K562 (cell line): ENCODE data around the gene DOCK4. TPM values are rescaled to one million over a fixed set of nuclear protein-coding genes. Genes with fewer than 3 reads are reported as not detected.

Experiments used
- BACH1 ChIP-seq: fragments of 200-800 bp; sonication (Bioruptor generic); IDR thresholded peaks from 2 replicates; pipeline ENCODE4 v1.6.1; 2016; ENCODE audit warnings: missing genetic modification characterization, missing compliant biosample characterization
- CBX3 ChIP-seq, 2 experiments: IDR thresholded peaks; 1 replicate in 1 of 2; 2 replicates in 1 of 2; pipeline ENCODE4 v1.6.1; 2012; ENCODE audit warnings: inconsistent platforms in 2 of 2, low read length in 2 of 2, borderline replicate concordance in 1 of 2, control low read depth in 1 of 2
- CC2D1A ChIP-seq: fragments of 450-650 bp; IDR thresholded peaks from 2 replicates; pipeline ENCODE4 v1.6.1; 2017; ENCODE audit warnings: mild to moderate bottlenecking
- CEBPB ChIP-seq: fragments of 450-650 bp; IDR thresholded peaks from 2 replicates; pipeline ENCODE4 v1.6.1; 2016; ENCODE audit warnings: missing genetic modification characterization, missing compliant biosample characterization
- E2F3 ChIP-seq: fragments of 250-450 bp; sonication (Bioruptor Pico); IDR thresholded peaks from 2 replicates; pipeline ENCODE4 v1.4.0; 2020; ENCODE audit warnings: mild to moderate bottlenecking
- ETV5 ChIP-seq: sonication (generic); formaldehyde crosslinking; IDR thresholded peaks from 2 replicates; pipeline ENCODE4 v1.4.0; 2020; ENCODE audit warnings: low read depth, mild to moderate bottlenecking, missing genetic modification reagents
- FOXK2 ChIP-seq, 2 experiments: fragments of 450-650 bp; IDR thresholded peaks in 1 of 2; conservative IDR thresholded peaks in 1 of 2; 2 replicates each; pipeline ENCODE4 v1.6.1; 2016; ENCODE audit warnings: low read depth in 2 of 2, mild to moderate bottlenecking in 1 of 2
- HSF4 ChIP-seq: fragments of 250-450 bp; sonication (Bioruptor Pico); IDR thresholded peaks from 2 replicates; pipeline ENCODE4 v2.1.2; 2022; ENCODE audit warnings: mild to moderate bottlenecking, moderate library complexity, borderline replicate concordance
- JUND ChIP-seq, 2 experiments: IDR thresholded peaks; 2 replicates in 1 of 2; 3 replicates in 1 of 2; pipeline ENCODE4 v1.6.1; 2011; ENCODE audit warnings: borderline replicate concordance in 2 of 2, low read depth in 2 of 2, low read length in 2 of 2, improper control_type of control experiment in 1 of 2, missing biosample characterization in 1 of 2, missing genetic modification characterization in 1 of 2, missing genetic modification reagents in 1 of 2
- KDM1A ChIP-seq, 2 experiments: fragments of 450-650 bp; IDR thresholded peaks; 2 replicates each; pipeline ENCODE4 v1.6.1; 2016; ENCODE audit warnings: mild to moderate bottlenecking in 2 of 2
- MCM7 ChIP-seq, 2 experiments: fragments of 450-650 bp; IDR thresholded peaks; 2 replicates each; pipeline ENCODE4 v1.6.1; 2016 to 2018
- NCOA1 ChIP-seq: fragments of 450-650 bp; IDR thresholded peaks from 2 replicates; pipeline ENCODE4 v1.6.1; 2016; ENCODE audit warnings: low read depth
- NCOA2 ChIP-seq, 2 experiments: fragments of 450-650 bp; IDR thresholded peaks; 2 replicates each; pipeline ENCODE4 v1.6.1; 2018; ENCODE audit warnings: mild to moderate bottlenecking in 2 of 2, moderate library complexity in 1 of 2; ENCODE audit not compliant: partially characterized antibody in 2 of 2
- NCOR1 ChIP-seq: fragments of 450-650 bp; IDR thresholded peaks from 2 replicates; pipeline ENCODE4 v1.6.1; 2016; ENCODE audit warnings: mild to moderate bottlenecking, moderate library complexity
- PHF21A ChIP-seq: fragments of 450-650 bp; IDR thresholded peaks from 2 replicates; pipeline ENCODE4 v1.6.1; 2017; ENCODE audit warnings: low read depth, borderline replicate concordance
- RBM17 ChIP-seq: fragments of 200-400 bp; formaldehyde crosslinking; IDR thresholded peaks from 2 replicates; pipeline ENCODE4 v1.6.1; 2017; ENCODE audit warnings: low read depth, mild to moderate bottlenecking, low read length, borderline replicate concordance
- ZEB2 ChIP-seq: fragments of 450-650 bp; IDR thresholded peaks from 2 replicates; pipeline ENCODE4 v1.6.1; 2016
- ZNF785 ChIP-seq: fragments of 250-450 bp; sonication (Bioruptor Pico); IDR thresholded peaks from 2 replicates; pipeline ENCODE4 v1.4.0; 2020; ENCODE audit warnings: mild to moderate bottlenecking
- polyA plus RNA-seq, 8 experiments: library from polyadenylated mRNA; depleted of rRNA in 4 of 8; stranded (reverse) in 5 of 8; unstranded in 3 of 8; fragments of >200 nt; fragmentation: Nextera tagmentation in 2 of 8; fragmentation: Illumina TruSeq in 1 of 8; extraction: Ambion mirVana in 2 of 8; extraction: Trizol in 1 of 8; gene quantifications; 2 replicates each; pipeline versions ENCODE4 v1.2.1 to v1.2.3, GENCODE V29; 2011 to 2014; ENCODE audit warnings: inconsistent platforms in 1 of 8, missing spikeins in 1 of 8
- total RNA-seq, 7 experiments: library from RNA; depleted of rRNA in 6 of 7; stranded (reverse); fragments of >200 nt in 6 of 7; fragmentation: Illumina TruSeq in 2 of 7; extraction: Trizol in 2 of 7; gene quantifications; 2 replicates each; pipeline versions ENCODE4 v1.2.1 to v1.2.3, GENCODE V29; 2011 to 2021; ENCODE audit warnings: low replicate concordance in 1 of 7
- TF ChIP-seq, protein P1 (sequence below): fragments of 450-650 bp; formaldehyde crosslinking; IDR thresholded peaks from 2 replicates; pipeline ENCODE4 v1.4.0; 2022; ENCODE audit warnings: missing genetic modification characterization
- TF ChIP-seq, protein P2 (sequence below): fragments of 450-650 bp; IDR thresholded peaks from 2 replicates; pipeline ENCODE4 v1.6.1; 2016; ENCODE audit warnings: borderline replicate concordance
- TF ChIP-seq, protein P3 (sequence below): sonication (generic); formaldehyde crosslinking; IDR thresholded peaks from 2 replicates; pipeline ENCODE4 v1.9.0; 2022; ENCODE audit warnings: mild to moderate bottlenecking, missing genetic modification reagents
- TF ChIP-seq, protein P4 (sequence below): IDR thresholded peaks from 2 replicates; pipeline ENCODE4 v1.6.1; 2014; ENCODE audit warnings: antibody characterized with exemption

The DOCK4 gene
- total and polyA plus RNA-seq, 9 of the 15 experiments (the other 6 are each of a cell fraction or from before 2014, with no cell fraction given): 0.42 to 5.7 (median 2.3) TPM

DNA sequence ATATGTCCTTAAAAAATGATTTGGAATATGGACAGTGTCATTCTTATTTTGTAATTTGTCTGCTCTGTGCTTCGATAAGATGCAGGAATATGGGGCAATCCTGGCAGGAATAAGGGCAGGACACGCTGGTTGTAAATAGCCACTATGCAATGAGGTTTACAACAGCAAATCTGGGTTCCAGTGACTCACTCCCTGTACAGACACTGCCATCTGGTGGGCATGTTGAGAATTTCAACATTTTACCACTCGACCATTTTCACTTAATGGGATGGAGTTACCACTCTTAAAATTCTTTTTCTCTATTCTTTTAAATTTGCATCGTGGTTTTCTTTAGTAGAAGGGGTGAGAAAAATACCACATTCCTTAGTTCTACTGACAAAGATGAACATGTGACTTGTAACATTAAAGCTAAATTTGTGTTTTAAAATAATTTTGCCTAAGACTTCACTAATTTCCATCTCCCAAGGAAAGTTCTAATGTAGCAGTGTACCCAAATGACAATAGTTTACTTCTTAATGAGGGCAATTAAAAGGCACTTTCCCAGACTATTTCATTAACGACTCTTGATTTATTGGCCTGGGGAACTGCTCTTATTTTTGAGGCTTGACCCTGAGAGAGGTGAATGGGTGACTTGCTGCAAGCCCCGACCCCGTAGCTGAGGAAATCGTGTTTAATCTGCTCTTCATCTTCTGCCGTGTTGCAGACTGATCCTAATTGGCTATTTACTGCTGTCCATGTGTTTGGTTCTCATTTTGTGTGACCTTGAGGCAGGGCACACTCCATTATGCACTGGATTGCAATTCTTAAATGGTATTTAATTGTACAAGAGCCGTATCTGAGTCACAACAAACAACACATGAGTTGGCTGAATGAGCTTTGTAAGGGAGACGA lies 470.3 kb downstream of the DOCK4 start (continued):
- TF ChIP-seq KDM1A (IDR thresholded peaks at IDR 0.05) (peak; percentile 50 to 62; a peak in 3 of 4 replicates), RBM17 (no peak), CBX3 (IDR thresholded peaks at IDR 0.05; ENCODE audit: borderline replicate concordance in 1 of 2, low read length in 2 of 2) (peak in 1 of 2 experiments; percentile 57; a peak in 1 of 3 replicates), NCOA1 (no peak), PHF21A (peak; percentile 76; the same call in 1 of the 2 replicates), MCM7 (IDR thresholded peaks at IDR 0.05) (no peak), CEBPB (tag) (peak; percentile 75), ZNF785 (CRISPR knock-in tag) (no peak), ZEB2 (peak; percentile 43; the same call in 1 of the 2 replicates), NCOA2 (IDR thresholded peaks at IDR 0.05; ENCODE audit: partially characterized antibody in 2 of 2) (peak in 1 of 2 experiments; percentile 37), HSF4 (CRISPR knock-in tag) (no peak), FOXK2 (conservative IDR thresholded peaks at IDR 0.05 in 1 of 2, IDR thresholded peaks at IDR 0.05 in 1 of 2; ENCODE audit: low read depth in 2 of 2) (peak in 1 of 2 experiments; percentile 75; a peak in 3 of 4 replicates), JUND (IDR thresholded peaks at IDR 0.05; ENCODE audit: borderline replicate concordance, low read depth, low read length) (peak; percentile 82), JUND (tag; IDR thresholded peaks at IDR 0.05; ENCODE audit: borderline replicate concordance, low read depth, low read length) (peak; percentile 91), CC2D1A (peak; percentile 85), BACH1 (no peak), ETV5 (peak; percentile 51; the same call in 1 of the 2 replicates), E2F3 (CRISPR knock-in tag) (no peak), NCOR1 (0 out of 2 replicates have a peak, but pooled peaks have one; percentile 7)
- TF ChIP-seq, protein P1, sequence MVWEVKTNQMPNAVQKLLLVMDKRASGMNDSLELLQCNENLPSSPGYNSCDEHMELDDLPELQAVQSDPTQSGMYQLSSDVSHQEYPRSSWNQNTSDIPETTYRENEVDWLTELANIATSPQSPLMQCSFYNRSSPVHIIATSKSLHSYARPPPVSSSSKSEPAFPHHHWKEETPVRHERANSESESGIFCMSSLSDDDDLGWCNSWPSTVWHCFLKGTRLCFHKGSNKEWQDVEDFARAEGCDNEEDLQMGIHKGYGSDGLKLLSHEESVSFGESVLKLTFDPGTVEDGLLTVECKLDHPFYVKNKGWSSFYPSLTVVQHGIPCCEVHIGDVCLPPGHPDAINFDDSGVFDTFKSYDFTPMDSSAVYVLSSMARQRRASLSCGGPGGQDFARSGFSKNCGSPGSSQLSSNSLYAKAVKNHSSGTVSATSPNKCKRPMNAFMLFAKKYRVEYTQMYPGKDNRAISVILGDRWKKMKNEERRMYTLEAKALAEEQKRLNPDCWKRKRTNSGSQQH (CRISPR knock-in tag): no peak
- TF ChIP-seq, protein P2, sequence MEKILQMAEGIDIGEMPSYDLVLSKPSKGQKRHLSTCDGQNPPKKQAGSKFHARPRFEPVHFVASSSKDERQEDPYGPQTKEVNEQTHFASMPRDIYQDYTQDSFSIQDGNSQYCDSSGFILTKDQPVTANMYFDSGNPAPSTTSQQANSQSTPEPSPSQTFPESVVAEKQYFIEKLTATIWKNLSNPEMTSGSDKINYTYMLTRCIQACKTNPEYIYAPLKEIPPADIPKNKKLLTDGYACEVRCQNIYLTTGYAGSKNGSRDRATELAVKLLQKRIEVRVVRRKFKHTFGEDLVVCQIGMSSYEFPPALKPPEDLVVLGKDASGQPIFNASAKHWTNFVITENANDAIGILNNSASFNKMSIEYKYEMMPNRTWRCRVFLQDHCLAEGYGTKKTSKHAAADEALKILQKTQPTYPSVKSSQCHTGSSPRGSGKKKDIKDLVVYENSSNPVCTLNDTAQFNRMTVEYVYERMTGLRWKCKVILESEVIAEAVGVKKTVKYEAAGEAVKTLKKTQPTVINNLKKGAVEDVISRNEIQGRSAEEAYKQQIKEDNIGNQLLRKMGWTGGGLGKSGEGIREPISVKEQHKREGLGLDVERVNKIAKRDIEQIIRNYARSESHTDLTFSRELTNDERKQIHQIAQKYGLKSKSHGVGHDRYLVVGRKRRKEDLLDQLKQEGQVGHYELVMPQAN: no peak
- TF ChIP-seq, protein P3, sequence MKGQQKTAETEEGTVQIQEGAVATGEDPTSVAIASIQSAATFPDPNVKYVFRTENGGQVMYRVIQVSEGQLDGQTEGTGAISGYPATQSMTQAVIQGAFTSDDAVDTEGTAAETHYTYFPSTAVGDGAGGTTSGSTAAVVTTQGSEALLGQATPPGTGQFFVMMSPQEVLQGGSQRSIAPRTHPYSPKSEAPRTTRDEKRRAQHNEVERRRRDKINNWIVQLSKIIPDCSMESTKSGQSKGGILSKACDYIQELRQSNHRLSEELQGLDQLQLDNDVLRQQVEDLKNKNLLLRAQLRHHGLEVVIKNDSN (CRISPR knock-in tag): no peak
- TF ChIP-seq, protein P4, sequence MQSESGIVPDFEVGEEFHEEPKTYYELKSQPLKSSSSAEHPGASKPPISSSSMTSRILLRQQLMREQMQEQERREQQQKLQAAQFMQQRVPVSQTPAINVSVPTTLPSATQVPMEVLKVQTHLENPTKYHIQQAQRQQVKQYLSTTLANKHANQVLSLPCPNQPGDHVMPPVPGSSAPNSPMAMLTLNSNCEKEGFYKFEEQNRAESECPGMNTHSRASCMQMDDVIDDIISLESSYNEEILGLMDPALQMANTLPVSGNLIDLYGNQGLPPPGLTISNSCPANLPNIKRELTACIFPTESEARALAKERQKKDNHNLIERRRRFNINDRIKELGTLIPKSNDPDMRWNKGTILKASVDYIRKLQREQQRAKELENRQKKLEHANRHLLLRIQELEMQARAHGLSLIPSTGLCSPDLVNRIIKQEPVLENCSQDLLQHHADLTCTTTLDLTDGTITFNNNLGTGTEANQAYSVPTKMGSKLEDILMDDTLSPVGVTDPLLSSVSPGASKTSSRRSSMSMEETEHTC: no peak
